Measurements from ENCODE around the gene CRPPA. TPM values are rescaled to one million over a fixed set of nuclear protein-coding genes. Genes with fewer than 3 reads are reported as not detected.
"Not testable (repeated sequence)": the region's sequence is repeated elsewhere in the genome, so short reads cannot be mapped to it uniquely, and the experiment has no call there.

Gene CRPPA
- total RNA-seq, 4 donors from 2014 or later: 0.51 to 2.3 (median 1.5) TPM

DNA sequence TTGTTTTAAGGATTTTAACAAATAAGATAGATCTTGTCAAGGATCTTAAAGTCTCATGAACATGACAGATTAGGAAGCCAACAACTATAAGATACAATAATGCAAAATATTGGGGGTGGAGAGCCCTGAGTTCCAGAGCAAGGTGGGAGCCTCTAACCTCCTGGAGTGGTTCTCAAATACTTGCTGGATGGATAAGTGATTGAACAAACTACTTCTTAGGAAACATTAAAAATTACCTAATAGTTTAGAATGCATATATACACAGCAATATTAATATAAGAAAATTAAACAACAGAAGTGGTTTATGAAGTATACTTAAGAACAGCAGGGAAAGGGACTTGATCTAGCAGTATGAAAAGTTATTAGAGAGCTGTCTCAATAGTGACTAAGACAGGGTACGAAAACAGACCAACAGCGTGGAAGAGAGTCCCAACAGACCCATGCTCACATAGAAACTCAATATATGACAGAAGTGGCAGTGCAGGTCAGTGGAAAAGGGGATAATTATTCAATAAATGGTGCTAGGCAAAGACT, 28.3 kb downstream of the CRPPA start:
- intact Hi-C loops (cut with DNase I; ENCODE audit: low total_unique reads): no loop called here
- WGBS, 2 donors: 91 to 98% methylated on average over 2 of the region's 2 CpGs
- no peak for TF ChIP-seq CTCF (IDR thresholded peaks at IDR 0.05)
- no peak for TF ChIP-seq POLR2A (IDR thresholded peaks at IDR 0.05)
- no peak overlapping the region for H3K4me3 ChIP-seq (ENCODE audit: low read depth, poor library complexity, severe bottlenecking)
- DNase-seq (ENCODE audit: low spot score in 2 of 2): no peak

GRCh38 chr7:16383786-16384185, 37.6 kb downstream of the CRPPA start:
- WGBS, 2 donors: 95 to 96% methylated on average over 17 to 18 of the region's 18 CpGs
- intact Hi-C loops (cut with DNase I; ENCODE audit: low total_unique reads); H3K4me3 ChIP-seq (ENCODE audit: low read depth, poor library complexity, severe bottlenecking); DNase-seq (ENCODE audit: low spot score in 2 of 2): not testable (repeated sequence)

- intact Hi-C loops (cut with DNase I; ENCODE audit: low total_unique reads); H3K4me3 ChIP-seq (ENCODE audit: low read depth, poor library complexity, severe bottlenecking): not testable (repeated sequence)
- 100% methylated on average over 7 of the region's 7 CpGs for WGBS, 2 donors
Observed at GRCh38 chr7:16383103-16383502, 38.2 kb downstream of the CRPPA start.

More at GRCh38 chr7:16383103-16383502, 38.2 kb downstream of the CRPPA start:
- DNase-seq (ENCODE audit: low spot score in 2 of 2): not testable (repeated sequence)

Other genes with a start within 250 kb of the CRPPA start
- 10 to 100 TPM; 13.6 to 66.5 (median 24.0) TPM for gene SOSTDC1, start 44.2 kb upstream of the CRPPA start, total RNA-seq
- gene LRRC72, start 105.3 kb upstream of the CRPPA start, total RNA-seq: not detected
- 10 to 100 TPM in 2 of 4 donors, 1 to 10 TPM in 2; 5.5 to 14.5 (median 9.9) TPM for gene ANKMY2, start 224.2 kb upstream of the CRPPA start, total RNA-seq
- gene BZW2, start 224.6 kb upstream of the CRPPA start, total RNA-seq: 10 to 100 TPM; 51.3 to 82.2 (median 68.0) TPM